GM19438 (cell line): ENCODE measurements around the gene CSGALNACT2.

ENCODE experiments used
- ATAC-seq: cut with Tn5 transposase; IDR thresholded peaks from one replicate; pipeline ENCODE4 v1.9.1; 2021; ENCODE audit warnings: low read depth; ENCODE audit not compliant: unreplicated experiment

Gene CSGALNACT2

GRCh38 chr10:43199088-43199683, 60.9 kb downstream of the CSGALNACT2 start:
- no peak for ATAC-seq

- no peak for ATAC-seq
Observed at GRCh38 chr10:43199684-43200537, 61.7 kb downstream of the CSGALNACT2 start.

GRCh38 chr10:43200538-43201390, 62.5 kb downstream of the CSGALNACT2 start:
- ATAC-seq, result no peak

- ATAC-seq, result no peak
Observed at GRCh38 chr10:43201545-43202131, 63.4 kb downstream of the CSGALNACT2 start.

- peak; percentile 45 for ATAC-seq
Observed at GRCh38 chr10:43202224-43202656, 64.0 kb downstream of the CSGALNACT2 start.

- no peak for ATAC-seq
Observed at GRCh38 chr10:43202657-43203447, 64.6 kb downstream of the CSGALNACT2 start.

GRCh38 chr10:43203448-43204041, 65.3 kb downstream of the CSGALNACT2 start:
- ATAC-seq, result peak; percentile 37

GRCh38 chr10:43204042-43204942, 66.0 kb downstream of the CSGALNACT2 start:
- peak; percentile 8 for ATAC-seq

GRCh38 chr10:43204943-43205671, 66.9 kb downstream of the CSGALNACT2 start:
- peak; percentile 54 for ATAC-seq

GRCh38 chr10:43205681-43206390, 67.6 kb downstream of the CSGALNACT2 start:
- ATAC-seq, result no peak

GRCh38 chr10:43206391-43207235, 68.4 kb downstream of the CSGALNACT2 start:
- ATAC-seq, result no peak

- ATAC-seq, result no peak
Observed at GRCh38 chr10:43208147-43209073, 70.2 kb downstream of the CSGALNACT2 start.

- no peak for ATAC-seq
Observed at GRCh38 chr10:43209074-43209455, 70.8 kb downstream of the CSGALNACT2 start.

GRCh38 chr10:43209651-43210141, 71.5 kb downstream of the CSGALNACT2 start:
- no peak for ATAC-seq

- ATAC-seq, result no peak
Observed at GRCh38 chr10:43210556-43210955, 72.3 kb downstream of the CSGALNACT2 start.
